PFSK-1 (cell line): ENCODE results near the gene SPOUT1. TPM values are rescaled to one million over a fixed set of nuclear protein-coding genes. Genes with fewer than 3 reads are reported as not detected.

Experiments
- FOXP2 ChIP-seq: optimal IDR thresholded peaks from 2 replicates; pipeline ENCODE3; 2011; ENCODE audit warnings: borderline replicate concordance, control low read depth, inconsistent platforms; ENCODE audit not compliant: insufficient read depth; ENCODE audit errors: extremely low read length, extremely low read depth
- POLR2AphosphoS5 ChIP-seq: IDR thresholded peaks from 2 replicates; pipeline ENCODE4 v1.6.1; 2012; ENCODE audit warnings: low read depth, mild to moderate bottlenecking, control low read depth, low read length, moderate library complexity
- SIN3A ChIP-seq: IDR thresholded peaks from 2 replicates; pipeline ENCODE4 v1.6.1; 2012; ENCODE audit warnings: mild to moderate bottlenecking, low read length, moderate library complexity, borderline replicate concordance; ENCODE audit not compliant: insufficient read depth
- TAF1 ChIP-seq: IDR thresholded peaks from 2 replicates; pipeline ENCODE4 v1.6.1; 2012; ENCODE audit warnings: low read length, control low read depth, borderline replicate concordance; ENCODE audit not compliant: insufficient read depth
- polyA plus RNA-seq: library from polyadenylated mRNA; unstranded; fragments of >200 nt; gene quantifications from one replicate; pipeline ENCODE4 v1.2.1, GENCODE V29; 2012; ENCODE audit warnings: low read depth, missing spikeins; ENCODE audit not compliant: insufficient read length
- TF ChIP-seq, protein P1 (sequence below), 2 experiments: IDR thresholded peaks; 2 replicates each; pipeline versions ENCODE4 v1.6.1 to v1.8.0; 2011 to 2012; ENCODE audit warnings: low read depth in 2 of 2, low read length in 2 of 2, control low read depth in 1 of 2, inconsistent platforms in 1 of 2, mild to moderate bottlenecking in 1 of 2, moderate library complexity in 1 of 2; ENCODE audit not compliant: insufficient read depth in 1 of 2

The SPOUT1 gene, protein sequence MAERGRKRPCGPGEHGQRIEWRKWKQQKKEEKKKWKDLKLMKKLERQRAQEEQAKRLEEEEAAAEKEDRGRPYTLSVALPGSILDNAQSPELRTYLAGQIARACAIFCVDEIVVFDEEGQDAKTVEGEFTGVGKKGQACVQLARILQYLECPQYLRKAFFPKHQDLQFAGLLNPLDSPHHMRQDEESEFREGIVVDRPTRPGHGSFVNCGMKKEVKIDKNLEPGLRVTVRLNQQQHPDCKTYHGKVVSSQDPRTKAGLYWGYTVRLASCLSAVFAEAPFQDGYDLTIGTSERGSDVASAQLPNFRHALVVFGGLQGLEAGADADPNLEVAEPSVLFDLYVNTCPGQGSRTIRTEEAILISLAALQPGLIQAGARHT
- polyA plus RNA-seq: 89.9 TPM

DNA sequence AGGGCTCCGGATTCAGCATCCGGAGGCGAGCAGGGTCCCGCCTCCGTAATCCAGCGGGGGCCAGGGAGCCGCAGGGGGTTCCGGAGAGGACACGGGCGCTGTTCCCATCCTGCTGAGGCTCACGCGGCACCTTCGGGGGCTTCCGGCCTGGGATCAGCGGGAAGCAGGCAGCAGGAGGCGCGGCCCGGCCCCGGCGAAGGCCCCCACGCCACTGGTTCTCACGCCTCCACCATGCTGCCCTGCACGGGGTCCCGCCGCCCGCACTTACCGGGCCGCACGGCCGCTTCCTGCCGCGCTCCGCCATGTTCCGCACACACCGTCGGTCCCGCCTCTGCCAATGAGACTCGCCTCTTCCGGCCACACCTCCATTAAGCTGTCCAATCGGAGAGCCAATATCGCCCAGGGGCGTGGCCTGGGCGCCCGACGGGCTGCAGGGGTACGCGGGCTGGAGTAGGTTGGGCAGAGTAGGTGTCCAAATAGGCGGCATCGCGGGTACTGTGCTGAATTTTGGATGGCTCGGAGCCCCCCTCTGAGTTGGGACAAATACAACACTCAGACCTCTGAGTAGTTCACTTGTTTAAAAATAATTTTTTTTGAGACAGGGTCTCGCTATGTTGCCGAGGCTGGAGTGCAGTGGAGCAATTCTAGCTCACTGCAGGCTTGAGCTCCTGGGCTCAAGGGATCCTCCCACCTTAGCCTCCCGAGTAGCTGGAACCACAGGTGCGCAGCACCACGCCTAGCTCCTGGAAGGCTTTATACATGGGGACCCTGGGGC lies at the start of gene SPOUT1:
Gene SPOUT1, minus strand, starts transcription at position 318 of the 775 bp plus-strand sequence. Its CDS starts 14 bp downstream, at position 304.
- peak; percentile 81 for TF ChIP-seq POLR2AphosphoS5
- TF ChIP-seq, protein P1, sequence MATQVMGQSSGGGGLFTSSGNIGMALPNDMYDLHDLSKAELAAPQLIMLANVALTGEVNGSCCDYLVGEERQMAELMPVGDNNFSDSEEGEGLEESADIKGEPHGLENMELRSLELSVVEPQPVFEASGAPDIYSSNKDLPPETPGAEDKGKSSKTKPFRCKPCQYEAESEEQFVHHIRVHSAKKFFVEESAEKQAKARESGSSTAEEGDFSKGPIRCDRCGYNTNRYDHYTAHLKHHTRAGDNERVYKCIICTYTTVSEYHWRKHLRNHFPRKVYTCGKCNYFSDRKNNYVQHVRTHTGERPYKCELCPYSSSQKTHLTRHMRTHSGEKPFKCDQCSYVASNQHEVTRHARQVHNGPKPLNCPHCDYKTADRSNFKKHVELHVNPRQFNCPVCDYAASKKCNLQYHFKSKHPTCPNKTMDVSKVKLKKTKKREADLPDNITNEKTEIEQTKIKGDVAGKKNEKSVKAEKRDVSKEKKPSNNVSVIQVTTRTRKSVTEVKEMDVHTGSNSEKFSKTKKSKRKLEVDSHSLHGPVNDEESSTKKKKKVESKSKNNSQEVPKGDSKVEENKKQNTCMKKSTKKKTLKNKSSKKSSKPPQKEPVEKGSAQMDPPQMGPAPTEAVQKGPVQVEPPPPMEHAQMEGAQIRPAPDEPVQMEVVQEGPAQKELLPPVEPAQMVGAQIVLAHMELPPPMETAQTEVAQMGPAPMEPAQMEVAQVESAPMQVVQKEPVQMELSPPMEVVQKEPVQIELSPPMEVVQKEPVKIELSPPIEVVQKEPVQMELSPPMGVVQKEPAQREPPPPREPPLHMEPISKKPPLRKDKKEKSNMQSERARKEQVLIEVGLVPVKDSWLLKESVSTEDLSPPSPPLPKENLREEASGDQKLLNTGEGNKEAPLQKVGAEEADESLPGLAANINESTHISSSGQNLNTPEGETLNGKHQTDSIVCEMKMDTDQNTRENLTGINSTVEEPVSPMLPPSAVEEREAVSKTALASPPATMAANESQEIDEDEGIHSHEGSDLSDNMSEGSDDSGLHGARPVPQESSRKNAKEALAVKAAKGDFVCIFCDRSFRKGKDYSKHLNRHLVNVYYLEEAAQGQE (IDR thresholded peaks at IDR 0.05; ENCODE audit: insufficient read depth in 1 of 2, low read depth in 2 of 2, low read length in 2 of 2): no peak
- 0 out of 2 replicates have a peak, but pooled peaks have one; percentile 45 for TF ChIP-seq TAF1
- TF ChIP-seq SIN3A: peak; percentile 34; the same call in 1 of the 2 replicates
- TF ChIP-seq FOXP2: peak; percentile 54

DNA sequence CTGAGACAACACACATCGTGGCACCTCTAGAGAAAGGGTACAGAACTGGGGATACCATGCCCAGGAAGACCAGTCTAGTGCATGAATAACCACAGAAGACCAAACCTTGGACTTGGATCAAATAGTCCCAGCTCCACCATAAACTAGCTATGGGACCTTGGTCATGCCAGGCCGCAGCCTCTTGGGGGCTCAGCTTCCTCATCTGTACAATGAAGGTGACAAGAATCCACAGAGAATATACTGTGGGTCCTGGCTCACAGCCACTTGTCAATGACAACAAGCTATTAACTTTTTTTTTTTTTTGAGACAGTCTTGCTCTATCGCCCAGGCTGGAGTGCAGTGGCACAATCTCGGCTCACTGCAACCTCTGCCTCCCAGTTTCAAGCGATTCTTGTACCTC lies 48.3 kb upstream of the SPOUT1 start:
- TF ChIP-seq POLR2AphosphoS5: no peak
- no peak for TF ChIP-seq TAF1
- TF ChIP-seq, protein P1 (IDR thresholded peaks at IDR 0.05; ENCODE audit: insufficient read depth in 1 of 2, low read depth in 2 of 2, low read length in 2 of 2): no peak

DNA sequence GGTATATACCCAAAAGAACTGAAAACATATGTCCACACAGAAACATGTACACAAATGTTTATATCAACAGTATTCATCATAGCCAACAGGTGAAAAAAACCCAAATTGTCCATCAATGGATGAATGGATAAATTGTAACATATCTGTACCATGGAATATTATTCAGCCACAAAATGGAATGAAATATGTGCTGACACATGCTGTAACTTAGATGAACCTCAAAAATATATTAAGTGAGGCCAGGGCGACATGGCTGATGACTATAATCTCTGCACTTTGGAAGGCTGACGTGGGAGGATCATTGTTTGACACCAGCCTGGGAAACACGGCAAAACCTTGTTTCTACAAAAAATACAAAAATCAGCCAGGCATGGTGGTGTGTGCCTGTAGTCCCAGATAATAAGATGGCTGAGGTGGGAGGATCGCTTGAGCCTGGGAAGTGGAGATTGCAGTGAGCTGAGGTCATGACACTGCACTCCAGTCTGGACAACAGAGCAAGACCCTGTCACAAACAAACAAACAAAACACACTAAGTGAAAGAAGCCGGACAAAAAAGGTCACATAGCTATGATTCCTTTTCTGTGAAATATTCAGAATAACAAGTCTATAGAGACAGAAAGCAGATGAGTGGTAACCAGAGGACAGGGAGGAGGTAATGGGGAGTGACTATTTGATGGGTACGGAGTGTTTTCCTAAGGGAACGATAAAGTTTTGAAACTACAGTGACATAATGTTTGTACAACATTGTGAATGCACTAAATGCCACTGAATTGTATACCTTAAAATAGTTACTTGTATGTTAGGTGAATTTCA lies 40.7 kb upstream of the SPOUT1 start:
- no peak for TF ChIP-seq SIN3A
- no peak for TF ChIP-seq POLR2AphosphoS5
- no peak for TF ChIP-seq TAF1
- TF ChIP-seq, protein P1 (IDR thresholded peaks at IDR 0.05; ENCODE audit: insufficient read depth in 1 of 2, low read depth in 2 of 2, low read length in 2 of 2): no peak
- TF ChIP-seq FOXP2: no peak

DNA sequence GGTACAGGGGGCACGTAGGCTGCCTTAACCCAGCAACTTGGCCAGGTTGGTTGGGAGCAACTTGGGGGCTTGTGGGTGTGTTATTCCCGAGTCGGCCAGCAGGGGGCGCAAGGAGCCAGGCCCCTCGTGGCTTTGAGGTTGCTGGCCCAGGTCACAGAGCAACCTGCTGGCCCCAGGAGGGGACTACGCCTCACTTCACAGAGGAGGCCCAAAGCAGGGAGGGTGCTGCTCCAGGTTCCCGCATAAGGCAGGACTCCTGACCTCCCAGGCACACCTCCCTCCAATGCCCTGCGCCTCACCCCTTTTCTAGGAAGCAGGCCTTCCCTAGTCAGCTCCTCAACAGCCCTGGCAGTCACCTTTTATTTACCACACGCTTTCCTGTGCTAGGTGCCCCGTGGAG lies 34.1 kb upstream of the SPOUT1 start:
- no peak for TF ChIP-seq POLR2AphosphoS5
- TF ChIP-seq, protein P1 (IDR thresholded peaks at IDR 0.05; ENCODE audit: insufficient read depth in 1 of 2, low read depth in 2 of 2, low read length in 2 of 2): no peak
- no peak for TF ChIP-seq SIN3A
- TF ChIP-seq FOXP2: no peak
- no peak for TF ChIP-seq TAF1
